Measurements from ENCODE around the gene ZNF764. TPM values are rescaled to one million over a fixed set of nuclear protein-coding genes. Genes with fewer than 3 reads are reported as not detected.
A peak's percentile ranks its signal among the peaks of the same experiment; 100 is the strongest.

The ZNF764 gene
- total and polyA plus RNA-seq, 4 donors = 5.6 to 15.5 (median 10.2) TPM

DNA sequence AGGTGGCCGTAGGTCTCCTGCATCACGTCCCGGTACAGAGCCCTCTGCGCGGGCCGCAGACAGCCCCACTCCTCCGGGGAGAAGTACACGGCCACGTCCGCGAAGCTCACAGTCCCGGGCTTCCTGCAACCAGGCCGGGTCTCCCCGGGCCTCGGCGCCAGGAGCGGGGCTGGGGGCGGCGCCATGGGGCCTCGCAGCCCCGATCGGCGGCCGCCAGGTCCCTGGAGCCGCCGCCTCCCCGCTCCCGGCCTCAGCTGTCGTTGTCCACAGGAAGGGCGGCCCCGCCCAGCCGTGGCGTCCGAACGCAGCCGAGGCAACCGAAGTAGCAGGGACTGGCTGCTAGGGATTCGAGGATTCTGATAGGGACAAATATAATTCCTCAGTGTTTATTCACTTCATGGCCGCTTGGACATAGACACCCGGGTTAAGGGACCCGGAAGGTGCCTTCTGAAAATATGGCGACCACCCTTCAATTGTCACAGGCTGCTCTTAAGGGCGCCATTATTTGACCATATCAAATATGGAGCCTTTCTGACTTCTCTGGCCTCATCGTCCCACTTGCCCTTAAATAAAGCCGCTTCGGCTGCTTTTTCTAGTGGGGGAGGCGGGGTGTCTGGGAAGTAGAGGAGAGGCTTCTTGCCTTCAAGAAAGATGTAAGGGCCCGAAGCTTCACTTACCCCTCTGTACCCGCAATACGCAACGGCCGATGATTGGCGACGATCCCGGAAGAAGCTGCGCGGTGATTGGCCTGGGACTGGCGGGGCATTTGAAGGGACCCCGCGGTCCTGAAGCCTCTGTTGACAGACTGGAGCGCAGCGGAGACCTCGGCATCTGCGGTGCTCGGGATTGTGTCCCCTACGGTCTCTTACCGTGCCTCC lies 13.5 kb upstream of the ZNF764 start, which contains the start of gene ZNF688:
TSS of gene ZNF688 (minus strand) at position 270 of the 878 bp plus-strand sequence. CDS start at position 185, 85 bp downstream.
- Histone ChIP-seq H3K4me3 (ENCODE audit: low read depth, low read length) (peak within 1 kb of the TSS; percentile 78), H3K36me3 (ENCODE audit: control insufficient read depth, insufficient read depth, low read length) (peaks cover 29% of the 10 kb centered on the region), H3K27ac (ENCODE audit: low read depth, low read length) (peak within 1 kb of the TSS; percentile 98), H3K9me3 (ENCODE audit: control insufficient read depth, insufficient read depth, low read length) (no peaks in the 10 kb centered on the region), H3K27me3 (ENCODE audit: control insufficient read depth, insufficient read depth, low read length) (no peaks in the 10 kb centered on the region), H3K4me1 (ENCODE audit: control insufficient read depth, insufficient read depth, low read length) (peaks cover 26% of the 10 kb centered on the region)
- DNase-seq (ENCODE audit: low read depth in 4 of 6, low spot score in 6 of 6) = peak; percentile 95 to 100 (median 98)
- 0% methylated on average over 62 of the region's 67 CpGs for WGBS (ENCODE audit: insufficient coverage)

DNA sequence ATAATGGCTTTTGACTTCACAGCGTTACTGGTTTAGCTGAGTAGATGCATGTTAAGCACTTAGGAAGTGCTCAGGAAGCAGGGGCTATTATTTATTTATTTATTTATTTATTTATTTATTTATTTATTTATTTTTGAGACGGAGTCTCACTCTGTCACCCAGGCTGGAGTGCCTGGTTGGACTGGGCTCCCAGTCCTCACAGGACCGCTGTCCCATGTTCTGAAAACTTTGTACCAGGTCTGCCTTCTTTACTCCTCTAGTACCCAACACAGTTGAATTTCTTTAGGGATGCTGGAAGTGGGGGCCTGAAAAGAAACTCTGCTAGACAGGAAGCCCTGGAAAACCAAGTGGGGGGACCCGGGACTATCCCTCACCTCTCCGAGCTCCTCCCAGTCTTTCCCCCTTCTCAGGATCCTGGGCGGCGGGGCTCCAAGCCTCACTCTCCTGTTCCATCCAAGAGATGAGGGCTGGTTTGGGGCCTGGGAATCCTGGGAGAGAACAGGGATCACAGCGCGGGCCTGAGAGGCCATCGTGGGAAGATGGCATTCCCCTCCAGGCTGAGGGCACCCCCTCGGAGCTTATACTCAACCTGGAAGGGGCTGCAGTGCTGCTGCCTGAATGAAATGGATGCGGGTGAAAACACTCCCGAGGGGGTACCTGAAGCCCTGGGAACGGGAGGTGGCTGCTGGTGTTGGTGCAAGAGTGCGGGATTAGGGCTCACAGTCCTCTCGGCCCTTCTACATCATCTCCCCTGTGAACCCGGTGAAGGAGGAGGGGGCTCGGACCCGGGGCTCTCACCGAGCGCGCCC lies 12.7 kb upstream of the ZNF764 start:
- WGBS (ENCODE audit: insufficient coverage) = under 1% methylated on average over 15 of the region's 22 CpGs
- peak in 4 of 6 donors; percentile 12 to 72 (median 18) for DNase-seq (ENCODE audit: low read depth in 4 of 6, low spot score in 6 of 6)
- H3K36me3 ChIP-seq (ENCODE audit: control insufficient read depth, insufficient read depth, low read length) = peaks cover 21% of the 10 kb centered on the region
- peaks cover 26% of the 10 kb centered on the region for H3K4me1 ChIP-seq (ENCODE audit: control insufficient read depth, insufficient read depth, low read length)
- no peaks in the 10 kb centered on the region for H3K27me3 ChIP-seq (ENCODE audit: control insufficient read depth, insufficient read depth, low read length)
- H3K27ac ChIP-seq (ENCODE audit: low read depth, low read length) = peak overlapping the region; percentile 98
- no peaks in the 10 kb centered on the region for H3K9me3 ChIP-seq (ENCODE audit: control insufficient read depth, insufficient read depth, low read length)
- peak overlapping the region; percentile 78 for H3K4me3 ChIP-seq (ENCODE audit: low read depth, low read length)

DNA sequence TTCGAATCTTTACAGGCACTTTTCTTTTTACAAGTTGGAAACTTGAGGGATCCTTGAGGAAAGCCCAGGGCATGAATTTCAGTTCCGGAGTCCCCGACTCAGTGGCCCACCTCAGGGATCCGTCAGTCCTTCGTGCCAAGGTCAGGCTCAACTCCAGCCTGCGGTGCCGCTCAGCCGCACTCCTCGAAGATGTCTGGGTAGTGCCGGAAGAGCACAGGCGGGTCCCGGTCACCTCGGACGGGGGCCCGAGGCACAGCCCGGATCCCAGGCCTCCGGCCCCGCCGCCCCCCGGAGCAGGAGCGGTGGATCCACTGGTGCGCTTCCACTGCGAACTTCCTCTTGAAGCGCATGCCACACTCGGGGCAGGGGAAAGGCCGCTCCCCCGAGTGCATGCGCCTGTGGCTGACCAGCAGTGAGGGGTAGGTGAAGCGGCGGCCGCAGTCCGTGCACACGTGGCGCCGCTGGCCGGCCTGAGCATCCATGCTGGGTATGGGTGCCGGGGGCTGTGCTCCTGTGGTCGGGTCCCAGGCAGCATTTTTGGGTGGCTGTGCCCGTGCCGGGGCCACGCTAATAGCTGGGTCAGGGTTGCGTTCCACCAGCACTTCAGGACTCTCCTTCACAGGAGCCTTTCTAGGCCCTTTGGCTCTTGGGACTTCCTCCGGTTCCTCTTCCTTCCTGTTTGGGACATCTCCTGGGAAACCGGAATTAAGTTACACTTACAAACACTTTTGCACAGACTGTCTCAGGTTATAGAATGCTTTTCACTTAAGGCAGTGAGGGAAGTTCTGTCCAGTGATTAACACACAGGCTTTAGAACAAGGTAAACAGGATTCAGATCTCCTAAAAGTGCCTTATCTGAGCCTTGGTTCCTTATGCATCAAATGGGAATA lies 11.8 kb upstream of the ZNF764 start:
- Histone ChIP-seq H3K27me3 (ENCODE audit: control insufficient read depth, insufficient read depth, low read length) (no peaks in the 10 kb centered on the region), H3K36me3 (ENCODE audit: control insufficient read depth, insufficient read depth, low read length) (peaks cover 18% of the 10 kb centered on the region), H3K4me3 (ENCODE audit: low read depth, low read length) (no peak overlapping the region), H3K9me3 (ENCODE audit: control insufficient read depth, insufficient read depth, low read length) (no peaks in the 10 kb centered on the region), H3K27ac (ENCODE audit: low read depth, low read length) (peak overlapping the region; percentile 98), H3K4me1 (ENCODE audit: control insufficient read depth, insufficient read depth, low read length) (peaks cover 26% of the 10 kb centered on the region)
- DNase-seq (ENCODE audit: low read depth in 4 of 6, low spot score in 6 of 6) = no peak
- 90% methylated on average over 42 of the region's 44 CpGs for WGBS (ENCODE audit: insufficient coverage)

DNA sequence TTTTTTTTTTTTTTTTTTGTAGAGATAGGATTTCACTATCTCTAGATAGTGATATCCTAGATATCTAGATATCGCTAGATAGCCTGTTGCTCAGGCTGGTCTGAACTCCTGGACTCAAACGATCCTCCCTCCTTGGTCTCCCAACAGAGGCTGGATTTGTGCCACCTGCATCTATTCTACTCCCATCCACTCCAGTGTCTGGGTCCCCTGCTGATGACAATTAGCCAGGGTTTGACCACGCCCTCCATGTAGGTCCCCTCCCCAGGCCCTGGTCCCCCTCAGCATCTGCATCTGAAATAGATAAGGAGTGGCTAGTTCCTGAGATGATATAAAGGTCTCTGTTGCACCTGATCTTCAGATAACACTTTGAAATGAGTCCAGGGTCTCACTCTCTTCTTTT lies 11.1 kb upstream of the ZNF764 start:
- no peaks in the 10 kb centered on the region for H3K9me3 ChIP-seq (ENCODE audit: control insufficient read depth, insufficient read depth, low read length)
- H3K27ac ChIP-seq (ENCODE audit: low read depth, low read length) = no peak overlapping the region

DNA sequence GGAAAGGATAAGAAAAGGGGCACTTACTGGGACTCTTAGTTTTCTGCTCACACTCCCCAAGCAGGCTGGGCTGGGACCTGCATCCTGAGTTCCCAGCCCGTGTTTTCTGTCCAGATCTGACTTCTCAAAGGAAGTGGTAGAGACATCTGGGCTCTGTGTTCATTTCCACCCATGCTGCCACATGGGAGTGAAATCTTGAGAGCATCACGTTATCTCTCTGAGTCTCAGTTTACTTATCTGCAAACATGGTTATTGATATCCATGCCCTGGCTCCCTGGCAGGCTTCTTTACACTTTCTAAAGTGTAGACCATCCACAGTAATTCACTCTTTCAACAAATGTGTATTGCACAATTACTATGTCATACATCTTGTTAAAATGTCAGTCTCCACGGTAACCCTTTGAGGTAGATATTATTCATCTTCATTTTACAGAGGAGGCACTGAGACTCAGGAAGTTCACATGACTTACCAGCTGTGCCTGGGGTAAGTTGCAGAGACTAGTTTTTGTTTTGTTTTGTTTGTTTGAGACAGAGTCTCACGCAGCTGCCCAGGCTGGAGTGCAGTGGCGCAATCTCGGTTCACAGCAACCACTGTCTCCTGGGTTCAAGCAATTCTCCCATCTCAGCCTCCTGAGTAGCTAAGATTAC lies 9.9 kb upstream of the ZNF764 start:
- WGBS (ENCODE audit: insufficient coverage) = 23% methylated on average over 2 of the region's 6 CpGs
- Histone ChIP-seq H3K36me3 (ENCODE audit: control insufficient read depth, insufficient read depth, low read length) (peaks cover 15% of the 10 kb centered on the region), H3K27me3 (ENCODE audit: control insufficient read depth, insufficient read depth, low read length) (no peaks in the 10 kb centered on the region), H3K9me3 (ENCODE audit: control insufficient read depth, insufficient read depth, low read length) (no peaks in the 10 kb centered on the region), H3K27ac (ENCODE audit: low read depth, low read length) (no peak overlapping the region), H3K4me1 (ENCODE audit: control insufficient read depth, insufficient read depth, low read length) (peaks cover 26% of the 10 kb centered on the region), H3K4me3 (ENCODE audit: low read depth, low read length) (no peak overlapping the region)
- no peak for DNase-seq (ENCODE audit: low read depth in 4 of 6, low spot score in 6 of 6)

More for the DNA sequence above, 11.1 kb upstream of the ZNF764 start:
- Histone ChIP-seq H3K27me3 (ENCODE audit: control insufficient read depth, insufficient read depth, low read length) (no peaks in the 10 kb centered on the region), H3K4me1 (ENCODE audit: control insufficient read depth, insufficient read depth, low read length) (peaks cover 26% of the 10 kb centered on the region), H3K4me3 (ENCODE audit: low read depth, low read length) (no peak overlapping the region), H3K36me3 (ENCODE audit: control insufficient read depth, insufficient read depth, low read length) (peaks cover 18% of the 10 kb centered on the region)
- WGBS (ENCODE audit: insufficient coverage) = 83% methylated on average over 2 of the region's 3 CpGs
- no peak for DNase-seq (ENCODE audit: low read depth in 4 of 6, low spot score in 6 of 6)

DNA sequence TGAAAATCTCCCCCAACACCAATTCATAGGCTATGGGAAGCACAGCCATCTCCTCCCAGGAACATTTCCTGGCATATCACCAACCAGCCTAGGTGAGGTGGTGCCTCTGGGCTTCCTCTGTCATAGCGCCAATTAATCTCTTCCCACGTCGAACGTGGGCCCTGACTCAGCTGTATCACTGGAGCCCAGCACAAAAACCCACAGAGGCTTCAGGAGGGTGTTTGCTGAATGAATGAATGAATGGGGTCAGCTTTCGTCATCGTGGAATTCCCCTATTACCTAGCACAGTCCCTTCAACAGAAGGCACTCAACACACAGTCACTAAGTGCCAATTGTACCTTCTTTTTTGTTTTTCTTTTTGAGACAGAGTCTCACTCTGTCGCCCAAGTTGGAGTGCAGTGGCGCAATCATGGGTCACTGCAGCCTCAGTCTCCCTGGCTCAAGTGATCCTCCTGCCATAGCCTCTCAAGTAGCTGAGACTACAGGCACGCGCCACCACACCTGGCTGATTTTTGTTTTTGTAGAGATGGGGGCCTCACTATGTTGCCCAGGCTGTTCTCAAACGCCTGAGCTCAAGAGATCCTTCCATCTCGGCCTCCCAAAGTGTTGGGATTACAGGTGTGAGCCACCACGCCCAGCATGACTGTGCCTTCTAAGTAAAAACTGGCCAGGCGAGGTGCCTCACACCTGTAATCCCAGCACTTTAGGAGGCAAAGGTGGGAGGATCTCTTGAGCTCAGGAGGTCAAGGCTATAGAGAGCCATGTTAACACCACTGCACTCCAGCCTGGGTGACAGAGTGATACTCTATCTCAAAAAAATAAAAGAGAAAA lies 9.2 kb upstream of the ZNF764 start:
- Histone ChIP-seq H3K4me3 (ENCODE audit: low read depth, low read length) (no peak overlapping the region), H3K27me3 (ENCODE audit: control insufficient read depth, insufficient read depth, low read length) (no peaks in the 10 kb centered on the region), H3K36me3 (ENCODE audit: control insufficient read depth, insufficient read depth, low read length) (peaks cover 15% of the 10 kb centered on the region), H3K4me1 (ENCODE audit: control insufficient read depth, insufficient read depth, low read length) (peaks cover 20% of the 10 kb centered on the region), H3K27ac (ENCODE audit: low read depth, low read length) (no peak overlapping the region), H3K9me3 (ENCODE audit: control insufficient read depth, insufficient read depth, low read length) (no peaks in the 10 kb centered on the region)
- no peak for DNase-seq (ENCODE audit: low read depth in 4 of 6, low spot score in 6 of 6)
- WGBS (ENCODE audit: insufficient coverage) = 99% methylated on average over 6 of the region's 14 CpGs

DNA sequence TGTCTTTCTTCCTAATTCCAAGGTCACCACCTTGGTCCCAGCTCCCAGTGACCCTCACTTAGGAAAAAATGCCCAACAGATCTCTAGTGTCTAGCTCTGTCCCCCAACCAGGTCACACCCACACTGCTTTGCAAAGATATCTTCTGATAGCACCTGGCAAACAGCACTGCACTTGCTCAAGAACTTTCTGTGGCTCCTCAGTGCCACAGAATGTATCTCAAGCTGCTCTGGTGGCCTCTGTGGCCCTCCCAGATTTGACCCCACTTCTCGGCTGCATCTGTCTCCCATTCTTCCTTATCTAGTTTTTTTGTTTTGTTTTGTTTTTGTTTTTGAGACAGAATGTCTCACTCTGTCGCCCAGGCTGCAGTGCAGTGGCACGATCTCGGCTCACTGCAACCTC lies 8.4 kb upstream of the ZNF764 start:
- H3K4me1 ChIP-seq (ENCODE audit: control insufficient read depth, insufficient read depth, low read length) = peaks cover 17% of the 10 kb centered on the region
- H3K27ac ChIP-seq (ENCODE audit: low read depth, low read length) = no peak overlapping the region
- no peak for DNase-seq (ENCODE audit: low read depth in 4 of 6, low spot score in 6 of 6)
- H3K27me3 ChIP-seq (ENCODE audit: control insufficient read depth, insufficient read depth, low read length) = no peaks in the 10 kb centered on the region
- H3K36me3 ChIP-seq (ENCODE audit: control insufficient read depth, insufficient read depth, low read length) = peaks cover 15% of the 10 kb centered on the region
- H3K9me3 ChIP-seq (ENCODE audit: control insufficient read depth, insufficient read depth, low read length) = no peaks in the 10 kb centered on the region
- 100% methylated on average over 2 of the region's 4 CpGs for WGBS (ENCODE audit: insufficient coverage)
- H3K4me3 ChIP-seq (ENCODE audit: low read depth, low read length) = no peak overlapping the region

DNA sequence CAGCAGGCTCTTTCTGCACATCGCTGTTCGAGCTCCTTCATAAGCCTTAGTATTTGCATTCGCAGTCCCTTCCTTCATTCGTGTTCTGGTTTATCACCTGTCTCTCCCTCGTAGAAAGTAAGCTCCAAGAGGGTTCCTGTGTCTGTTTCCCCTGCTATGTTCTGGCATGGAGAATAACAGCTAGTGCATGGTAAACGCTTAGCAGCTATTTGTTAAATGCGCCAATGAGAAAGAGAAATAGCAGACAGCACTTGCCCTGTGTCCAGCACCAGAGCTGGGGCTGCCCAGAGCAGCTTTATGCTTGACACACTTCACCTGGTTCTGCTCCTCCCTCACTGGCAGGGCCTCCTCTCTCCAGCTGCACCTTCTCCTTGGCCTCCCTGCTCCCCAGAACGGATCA lies 7.8 kb upstream of the ZNF764 start:
- H3K27me3 ChIP-seq (ENCODE audit: control insufficient read depth, insufficient read depth, low read length) = peaks cover 2% of the 10 kb centered on the region
- no peak overlapping the region for H3K4me3 ChIP-seq (ENCODE audit: low read depth, low read length)
- 72% methylated on average over 8 of the region's 8 CpGs for WGBS (ENCODE audit: insufficient coverage)
- H3K27ac ChIP-seq (ENCODE audit: low read depth, low read length) = no peak overlapping the region
- DNase-seq (ENCODE audit: low read depth in 4 of 6, low spot score in 6 of 6) = no peak
- H3K36me3 ChIP-seq (ENCODE audit: control insufficient read depth, insufficient read depth, low read length) = peaks cover 15% of the 10 kb centered on the region
- H3K9me3 ChIP-seq (ENCODE audit: control insufficient read depth, insufficient read depth, low read length) = no peaks in the 10 kb centered on the region
- peaks cover 19% of the 10 kb centered on the region for H3K4me1 ChIP-seq (ENCODE audit: control insufficient read depth, insufficient read depth, low read length)
